Measurements from ENCODE around the gene UQCR11.

The UQCR11 gene

GRCh38 chr19:1556390-1557070, 48.7 kb downstream of the UQCR11 start:
- Histone ChIP-seq H3K4me3 (ENCODE audit: low read length) (no peak overlapping the region), H4K20me1 (ENCODE audit: control insufficient read depth, insufficient read depth, low read depth, low read length) (no peaks in the 10 kb centered on the region), H3K4me1 (ENCODE audit: control insufficient read depth, low read length) (no peaks in the 10 kb centered on the region), H3K36me3 (ENCODE audit: control insufficient read depth, low read length) (no peaks in the 10 kb centered on the region), H3K9me2 (replicated peaks; ENCODE audit: control insufficient read depth, low read length) (no peaks in the 10 kb centered on the region), H3K4me2 (ENCODE audit: low read length) (no peak overlapping the region), H3K27ac (ENCODE audit: low read depth, low read length) (no peak overlapping the region), H3K9me3 (ENCODE audit: control insufficient read depth, insufficient read depth, low read length) (no peaks in the 10 kb centered on the region), H3K79me2 (ENCODE audit: control insufficient read depth, low read length) (no peaks in the 10 kb centered on the region), H3K27me3 (ENCODE audit: control insufficient read depth, low read length) (no peaks in the 10 kb centered on the region), H3F3A (ENCODE audit: control insufficient read depth, insufficient read depth) (no peaks in the 10 kb centered on the region)
- no peak for TF ChIP-seq CTCF (IDR thresholded peaks at IDR 0.05; ENCODE audit: low read depth, low read length, poor library complexity, severe bottlenecking)
- no peak for TF ChIP-seq EZH2phosphoT487 (IDR thresholded peaks at IDR 0.05; ENCODE audit: borderline replicate concordance, low read length)

GRCh38 chr19:1555487-1556389, 49.5 kb downstream of the UQCR11 start:
- H3K4me3 ChIP-seq (ENCODE audit: low read length) = no peak overlapping the region
- no peaks in the 10 kb centered on the region for H3K9me3 ChIP-seq (ENCODE audit: control insufficient read depth, insufficient read depth, low read length)
- H3K27ac ChIP-seq (ENCODE audit: low read depth, low read length) = no peak overlapping the region
- H3K27me3 ChIP-seq (ENCODE audit: control insufficient read depth, low read length) = no peaks in the 10 kb centered on the region
- TF ChIP-seq CTCF (IDR thresholded peaks at IDR 0.05; ENCODE audit: low read depth, low read length, poor library complexity, severe bottlenecking) (no peak), EZH2phosphoT487 (IDR thresholded peaks at IDR 0.05; ENCODE audit: borderline replicate concordance, low read length) (no peak)
- no peaks in the 10 kb centered on the region for H4K20me1 ChIP-seq (ENCODE audit: control insufficient read depth, insufficient read depth, low read depth, low read length)
- H3K4me2 ChIP-seq (ENCODE audit: low read length) = no peak overlapping the region
- H3F3A ChIP-seq (ENCODE audit: control insufficient read depth, insufficient read depth) = no peaks in the 10 kb centered on the region
- H3K4me1 ChIP-seq (ENCODE audit: control insufficient read depth, low read length) = no peaks in the 10 kb centered on the region
- H3K9me2 ChIP-seq (replicated peaks; ENCODE audit: control insufficient read depth, low read length) = no peaks in the 10 kb centered on the region
- no peaks in the 10 kb centered on the region for H3K79me2 ChIP-seq (ENCODE audit: control insufficient read depth, low read length)
- no peaks in the 10 kb centered on the region for H3K36me3 ChIP-seq (ENCODE audit: control insufficient read depth, low read length)

- Histone ChIP-seq H3K4me1 (ENCODE audit: control insufficient read depth, low read length) (no peaks in the 10 kb centered on the region), H3K27me3 (ENCODE audit: control insufficient read depth, low read length) (no peaks in the 10 kb centered on the region), H3K36me3 (ENCODE audit: control insufficient read depth, low read length) (no peaks in the 10 kb centered on the region), H3K27ac (ENCODE audit: low read depth, low read length) (no peak overlapping the region), H3K79me2 (ENCODE audit: control insufficient read depth, low read length) (no peaks in the 10 kb centered on the region), H3K4me2 (ENCODE audit: low read length) (no peak overlapping the region), H3F3A (ENCODE audit: control insufficient read depth, insufficient read depth) (no peaks in the 10 kb centered on the region), H4K20me1 (ENCODE audit: control insufficient read depth, insufficient read depth, low read depth, low read length) (no peaks in the 10 kb centered on the region), H3K9me2 (replicated peaks; ENCODE audit: control insufficient read depth, low read length) (no peaks in the 10 kb centered on the region), H3K9me3 (ENCODE audit: control insufficient read depth, insufficient read depth, low read length) (no peaks in the 10 kb centered on the region), H3K4me3 (ENCODE audit: low read length) (no peak overlapping the region)
- no peak for TF ChIP-seq EZH2phosphoT487 (IDR thresholded peaks at IDR 0.05; ENCODE audit: borderline replicate concordance, low read length)
- TF ChIP-seq CTCF (IDR thresholded peaks at IDR 0.05; ENCODE audit: low read depth, low read length, poor library complexity, severe bottlenecking) = no peak
Observed at GRCh38 chr19:1554968-1555367, 50.3 kb downstream of the UQCR11 start.
